Glomerular visceral epithelial cell (primary cell): ENCODE measurements around the gene CETP.
"Not testable (repeated sequence)": the region's sequence is repeated elsewhere in the genome, so short reads cannot be mapped to it uniquely, and the experiment has no call there.

Experiments
- DNase-seq: peaks from one replicate; pipeline ENCODE4 v3.0.0-alpha.2; 2016; ENCODE audit errors: extremely low spot score

Gene CETP

GRCh38 chr16:56980792-56981724, 19.3 kb downstream of the CETP start:
- no peak for DNase-seq

GRCh38 chr16:56981729-56982271, 20.1 kb downstream of the CETP start:
- no peak for DNase-seq

GRCh38 chr16:56982695-56983094, 20.9 kb downstream of the CETP start:
- DNase-seq = no peak

- DNase-seq = no peak
Measured at GRCh38 chr16:56983211-56983751, 21.5 kb downstream of the CETP start.

- DNase-seq = no peak
Measured at GRCh38 chr16:56984639-56985038, 22.9 kb downstream of the CETP start.

GRCh38 chr16:56985288-56985961, 23.7 kb downstream of the CETP start:
- DNase-seq = peak; percentile 72

- no peak for DNase-seq
Measured at GRCh38 chr16:56985962-56986360, 24.2 kb downstream of the CETP start.

GRCh38 chr16:56986361-56986760, 24.6 kb downstream of the CETP start:
- no peak for DNase-seq

- DNase-seq = not testable (repeated sequence)
Measured at GRCh38 chr16:56986908-56987307, 25.2 kb downstream of the CETP start.

- DNase-seq = no peak
Measured at GRCh38 chr16:56987692-56988091, 25.9 kb downstream of the CETP start.

- DNase-seq = no peak
Measured at GRCh38 chr16:56988161-56988947, 26.6 kb downstream of the CETP start.

GRCh38 chr16:56988948-56989945, 27.5 kb downstream of the CETP start, which contains the start of gene NLRC5:
NLRC5 (plus strand) TSS chr16:56989557; CDS start chr16:57020713, 31,156 bp downstream.
- DNase-seq = peak; percentile 80

GRCh38 chr16:56989988-56990387, 28.2 kb downstream of the CETP start:
- no peak for DNase-seq

- DNase-seq = no peak
Measured at GRCh38 chr16:56990407-56991286, 28.9 kb downstream of the CETP start.

- DNase-seq = not testable (repeated sequence)
Measured at GRCh38 chr16:56992431-56992830, 30.7 kb downstream of the CETP start.

- DNase-seq = no peak
Measured at GRCh38 chr16:56993204-56993603, 31.5 kb downstream of the CETP start.

GRCh38 chr16:56994311-56994710, 32.6 kb downstream of the CETP start:
- DNase-seq = no peak

GRCh38 chr16:56995136-56995805, 33.5 kb downstream of the CETP start:
- no peak for DNase-seq

- no peak for DNase-seq
Measured at GRCh38 chr16:56997264-56997663, 35.5 kb downstream of the CETP start.
